Endothelial cell of umbilical vein (primary cell): ENCODE measurements around the gene OSTC. TPM values are rescaled to one million over a fixed set of nuclear protein-coding genes. Genes with fewer than 3 reads are reported as not detected.

Experiments used
- BruUV-seq: library from RNA; stranded (reverse); fragments of 400-500 nt; replicated peaks from 2 replicates; lab custom pipeline; 2021; lab: Mats Ljungman, UMichigan
- CTCF ChIA-PET: fragments of 300-600, 350-600 bp; sonication (Branson Sonifier 250); formaldehyde crosslinking; loops from one replicate; lab custom pipeline; 2021; ENCODE audit warnings: antibody characterized with exemption, inconsistent platforms; lab: Charles Lee
- POLR2A ChIA-PET: fragments of 300-600, 350-600 bp; sonication (Branson Sonifier 250); formaldehyde crosslinking; loops from one replicate; lab custom pipeline; 2021; ENCODE audit warnings: antibody characterized with exemption, inconsistent platforms; lab: Charles Lee
- DNase-seq: peaks from one replicate; pipeline ENCODE4 v3.0.0-alpha.2; 2011; ENCODE audit warnings: low read depth, low spot score
- FAIRE-seq: peaks from 2 replicates; lab custom pipeline; 2011; peaks lifted over from hg19 to GRCh38; lab: Jason Lieb, UNC
- H2AFZ ChIP-seq: 2 replicates; pipeline ENCODE4 v1.6.0; 2012; ENCODE audit warnings: low read depth, low read length, control low read depth, inconsistent platforms
- H3K27ac ChIP-seq: 2 replicates; pipeline ENCODE4 v1.5.1; 2011; ENCODE audit warnings: low read depth, mild to moderate bottlenecking, control low read depth, low read length, moderate library complexity; ENCODE audit not compliant: insufficient read depth
- H3K27me3 ChIP-seq, 2 experiments: 2 replicates each; pipeline versions ENCODE4 v1.6.0 to v1.6.1; 2011; ENCODE audit warnings: low read length in 2 of 2, mixed read lengths in 1 of 2; ENCODE audit not compliant: control insufficient read depth in 2 of 2, insufficient read depth in 2 of 2
- H3K36me3 ChIP-seq, 2 experiments: 2 replicates in 1 of 2; 3 replicates in 1 of 2; pipeline ENCODE4 v1.5.1; 2011; ENCODE audit warnings: low read length in 2 of 2, mild to moderate bottlenecking in 1 of 2, moderate library complexity in 1 of 2; ENCODE audit not compliant: control insufficient read depth in 2 of 2, insufficient read depth in 2 of 2; ENCODE audit errors: extremely low read depth in 1 of 2
- H3K4me1 ChIP-seq: 3 replicates; pipeline ENCODE4 v1.5.1; 2011; ENCODE audit warnings: mild to moderate bottlenecking, low read length; ENCODE audit not compliant: control insufficient read depth, insufficient read depth; ENCODE audit errors: extremely low read depth
- H3K4me2 ChIP-seq: 2 replicates; pipeline ENCODE4 v1.6.1; 2011; ENCODE audit warnings: low read length, control low read depth, mixed read lengths; ENCODE audit not compliant: insufficient read depth
- H3K4me3 ChIP-seq, 3 experiments: fragments of 200-600 bp in 1 of 3; sonication (generic), shearing (Covaris generic) in 1 of 3; replicated peaks in 1 of 3; 2 replicates each; pipeline ENCODE4 v1.5.1; 2011 to 2016; ENCODE audit warnings: control low read depth in 3 of 3, low read length in 3 of 3, mild to moderate bottlenecking in 2 of 3, inconsistent platforms in 1 of 3, low read depth in 1 of 3, moderate library complexity in 1 of 3; ENCODE audit not compliant: insufficient read depth in 1 of 3
- H3K79me2 ChIP-seq: 2 replicates; pipeline ENCODE4 v1.6.0; 2012; ENCODE audit warnings: low read length, inconsistent platforms; ENCODE audit not compliant: control insufficient read depth, insufficient read depth
- H3K9ac ChIP-seq: replicated peaks from 2 replicates; pipeline ENCODE3; 2011; ENCODE audit warnings: low read length, control low read depth; ENCODE audit not compliant: insufficient read depth; ENCODE audit errors: extremely low read depth
- H3K9me1 ChIP-seq: replicated peaks from 3 replicates; pipeline ENCODE4 v1.6.0; 2011; ENCODE audit warnings: mild to moderate bottlenecking, low read length; ENCODE audit not compliant: control insufficient read depth, insufficient read depth; ENCODE audit errors: extremely low read depth
- H3K9me3 ChIP-seq: replicated peaks from 2 replicates; pipeline ENCODE4 v1.5.1; 2012; ENCODE audit warnings: low read length, inconsistent platforms; ENCODE audit not compliant: control insufficient read depth, insufficient read depth
- H4K20me1 ChIP-seq: replicated peaks from 2 replicates; pipeline ENCODE3; 2011; ENCODE audit warnings: mild to moderate bottlenecking, low read length; ENCODE audit not compliant: control insufficient read depth, insufficient read depth; ENCODE audit errors: extremely low read depth
- EZH2 ChIP-seq: IDR thresholded peaks from 2 replicates; pipeline ENCODE4 v1.6.1; 2012; ENCODE audit warnings: borderline replicate concordance, low read depth, mild to moderate bottlenecking, moderate library complexity, low read length, inconsistent platforms; ENCODE audit not compliant: severe bottlenecking
- FOS ChIP-seq: IDR thresholded peaks from 2 replicates; pipeline ENCODE4 v1.6.1; 2011; ENCODE audit warnings: mild to moderate bottlenecking, low read length, moderate library complexity, borderline replicate concordance; ENCODE audit not compliant: insufficient read depth
- GATA2 ChIP-seq: IDR thresholded peaks from 2 replicates; pipeline ENCODE4 v1.7.0; 2011; ENCODE audit warnings: low read depth, mild to moderate bottlenecking, moderate library complexity, mixed read lengths, low read length; ENCODE audit not compliant: insufficient read length, insufficient read depth
- JUN ChIP-seq: IDR thresholded peaks from 2 replicates; pipeline ENCODE4 v1.6.1; 2011; ENCODE audit warnings: borderline replicate concordance, low read depth; ENCODE audit not compliant: insufficient read length, insufficient read depth
- MYC ChIP-seq: IDR thresholded peaks from one replicate; pipeline ENCODE4 v1.6.1; 2011; ENCODE audit warnings: mild to moderate bottlenecking, low read depth, low read length
- POLR2A ChIP-seq: IDR thresholded peaks from 2 replicates; pipeline ENCODE4 v1.6.1; 2012; ENCODE audit warnings: low read depth, mild to moderate bottlenecking, control low read depth, low read length
- POLR2AphosphoS5 ChIP-seq: IDR thresholded peaks from 2 replicates; pipeline ENCODE4 v1.6.1; 2012; ENCODE audit warnings: low read depth, mild to moderate bottlenecking, control low read depth, low read length, moderate library complexity; ENCODE audit not compliant: insufficient read depth
- dilution Hi-C: fragments of 300-500 bp; cut with MboI; formaldehyde crosslinking; loops from one replicate; pipeline ENCODE4 v1.15.0; 2019; ENCODE audit warnings: low sequenced_read_pairs; ENCODE audit not compliant: extremely low pct_ligation_motif_present
- intact Hi-C: fragments of 100-400 bp; cut with micrococcal nuclease; formaldehyde crosslinking; loops from one replicate; pipeline ENCODE4 v1.10.0; 2022
- polyA plus RNA-seq, 4 experiments: library from polyadenylated mRNA; depleted of rRNA in 3 of 4; stranded (reverse) in 3 of 4; unstranded in 1 of 4; fragments of >200 nt; gene quantifications; 2 replicates each; pipeline versions ENCODE4 v1.2.1 to v1.2.3, GENCODE V29; 2011 to 2012; ENCODE audit warnings: missing spikeins in 1 of 4
- total RNA-seq: library from RNA; stranded (reverse); gene quantifications from 2 replicates; pipeline ENCODE4 v1.2.3, GENCODE V29; 2021
- TF ChIP-seq, protein P1 (sequence below): IDR thresholded peaks from 2 replicates; pipeline ENCODE4 v1.6.1; 2011; ENCODE audit not compliant: insufficient read depth, insufficient read length
- TF ChIP-seq, protein P2 (sequence below), 2 donors: IDR thresholded peaks; 1 replicate in 1 of 2; 2 replicates in 1 of 2; pipeline ENCODE4 v1.5.1; 2011; ENCODE audit warnings: low read length in 2 of 2, mild to moderate bottlenecking in 2 of 2, moderate library complexity in 2 of 2, control low read depth in 1 of 2, inconsistent platforms in 1 of 2, low read depth in 1 of 2; ENCODE audit not compliant: insufficient read depth in 1 of 2; ENCODE audit errors: extremely low read depth in 1 of 2

The OSTC gene
- total and polyA plus RNA-seq, 2 donors (not counting 3 experiments of a cell fraction or from before 2014, with no cell fraction given): 196 to 310 TPM

DNA sequence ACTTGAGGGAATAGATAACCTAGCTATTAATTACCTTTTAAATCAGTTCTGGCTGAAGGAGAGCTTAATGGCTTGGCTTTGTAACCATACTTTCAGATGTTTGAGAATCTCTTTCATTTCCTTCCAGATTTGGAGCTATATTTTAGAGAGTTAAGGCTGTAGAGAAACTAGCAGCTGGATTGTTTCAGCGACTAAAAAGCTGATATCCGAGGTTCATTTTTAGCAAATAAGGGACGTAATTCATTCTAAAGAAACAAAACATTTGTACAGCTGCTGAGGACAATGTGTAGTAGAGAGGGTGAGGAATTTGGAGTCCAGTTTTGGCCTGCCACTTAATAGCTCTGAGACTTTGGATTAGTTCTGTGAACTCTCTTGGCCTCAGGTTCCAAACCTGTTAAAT, 12.2 kb downstream of the OSTC start:
- Histone ChIP-seq H4K20me1 (peaks cover 7% of the 10 kb centered on the region), H3K4me2 (no peak overlapping the region), H3K9ac (no peak overlapping the region), H3K9me1 (peaks cover 3% of the 10 kb centered on the region), H3K36me3 (peaks cover 19 to 20% of the 10 kb centered on the region in 2 experiments), H2AFZ (no peak overlapping the region), H3K27me3 (no peaks in the 10 kb centered on the region), H3K4me1 (no peaks in the 10 kb centered on the region), H3K9me3 (no peaks in the 10 kb centered on the region), H3K4me3 (no peak overlapping the region), H3K79me2 (peaks cover 28% of the 10 kb centered on the region), H3K27ac (no peak overlapping the region)
- TF ChIP-seq GATA2: no peak
- no peak for TF ChIP-seq JUN
- TF ChIP-seq, protein P1, sequence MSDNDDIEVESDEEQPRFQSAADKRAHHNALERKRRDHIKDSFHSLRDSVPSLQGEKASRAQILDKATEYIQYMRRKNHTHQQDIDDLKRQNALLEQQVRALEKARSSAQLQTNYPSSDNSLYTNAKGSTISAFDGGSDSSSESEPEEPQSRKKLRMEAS: no peak
- TF ChIP-seq MYC: no peak
- TF ChIP-seq POLR2AphosphoS5: no peak
- TF ChIP-seq FOS: no peak
- no peak for TF ChIP-seq POLR2A
- no peak for TF ChIP-seq EZH2
- TF ChIP-seq, protein P2, sequence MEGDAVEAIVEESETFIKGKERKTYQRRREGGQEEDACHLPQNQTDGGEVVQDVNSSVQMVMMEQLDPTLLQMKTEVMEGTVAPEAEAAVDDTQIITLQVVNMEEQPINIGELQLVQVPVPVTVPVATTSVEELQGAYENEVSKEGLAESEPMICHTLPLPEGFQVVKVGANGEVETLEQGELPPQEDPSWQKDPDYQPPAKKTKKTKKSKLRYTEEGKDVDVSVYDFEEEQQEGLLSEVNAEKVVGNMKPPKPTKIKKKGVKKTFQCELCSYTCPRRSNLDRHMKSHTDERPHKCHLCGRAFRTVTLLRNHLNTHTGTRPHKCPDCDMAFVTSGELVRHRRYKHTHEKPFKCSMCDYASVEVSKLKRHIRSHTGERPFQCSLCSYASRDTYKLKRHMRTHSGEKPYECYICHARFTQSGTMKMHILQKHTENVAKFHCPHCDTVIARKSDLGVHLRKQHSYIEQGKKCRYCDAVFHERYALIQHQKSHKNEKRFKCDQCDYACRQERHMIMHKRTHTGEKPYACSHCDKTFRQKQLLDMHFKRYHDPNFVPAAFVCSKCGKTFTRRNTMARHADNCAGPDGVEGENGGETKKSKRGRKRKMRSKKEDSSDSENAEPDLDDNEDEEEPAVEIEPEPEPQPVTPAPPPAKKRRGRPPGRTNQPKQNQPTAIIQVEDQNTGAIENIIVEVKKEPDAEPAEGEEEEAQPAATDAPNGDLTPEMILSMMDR (IDR thresholded peaks at IDR 0.05; ENCODE audit: extremely low read depth in 1 of 2, insufficient read depth in 1 of 2, low read depth in 1 of 2, low read length in 2 of 2): no peak
- ChIA-PET POLR2A (no interaction called here), CTCF (no interaction called here)
- FAIRE-seq: no peak
- no TSS peak for BruUV-seq
- DNase-seq: no peak
- dilution Hi-C loops (no loop called here), intact Hi-C loops (no loop called here)
